COLO668 (cell line): ENCODE data around the gene ADIG.

ENCODE experiments used
- DNase-seq: peaks from one replicate; lab custom pipeline; 2025; ENCODE audit not compliant: unreplicated experiment; lab: John Stamatoyannopoulos, UW

ADIG gene

DNA sequence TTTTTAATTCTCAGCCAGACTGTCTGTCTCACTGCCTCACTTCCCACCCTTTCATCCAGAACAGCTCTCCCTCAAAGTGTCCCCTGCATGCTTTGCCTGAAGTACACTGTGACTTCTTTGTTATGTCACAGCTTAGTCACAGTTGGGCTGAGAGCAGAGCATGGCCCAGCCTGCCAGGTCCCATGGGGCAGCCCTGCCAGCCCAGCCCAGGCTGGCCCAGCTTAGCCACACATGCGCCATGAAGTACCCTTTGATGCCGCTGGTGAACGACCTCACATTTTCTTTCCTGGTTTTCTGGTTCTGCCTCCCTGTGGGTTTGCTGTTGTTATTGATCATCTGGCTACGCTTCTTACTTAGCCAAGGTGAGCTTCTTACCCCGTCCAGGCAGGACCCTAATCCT lies at the start of gene ADIG:
Gene ADIG (plus strand): TSS at position 185 of the 400 bp plus-strand sequence. CDS start 54 bp downstream, at position 239.
- no peak for DNase-seq

DNA sequence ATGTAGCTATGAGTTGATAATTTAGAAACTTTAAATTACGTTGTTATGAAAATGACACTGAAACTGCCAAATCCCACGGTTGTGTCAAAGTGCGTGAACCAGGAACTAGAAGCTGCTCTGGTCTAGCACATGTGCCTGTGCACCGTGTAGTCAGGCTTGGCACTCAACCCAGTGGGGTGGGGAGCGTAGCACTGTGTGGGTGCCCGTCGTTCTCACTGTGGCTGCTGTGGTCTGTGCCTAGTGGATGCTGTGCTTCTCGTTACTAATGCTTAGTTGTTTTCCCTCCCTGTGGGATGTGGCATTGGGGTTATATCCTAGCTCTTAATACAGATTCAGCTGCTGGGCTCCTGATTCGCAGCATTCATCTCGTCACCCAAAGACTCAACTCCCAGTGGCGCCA lies 46.2 kb upstream of the ADIG start:
- DNase-seq, result no peak

DNA sequence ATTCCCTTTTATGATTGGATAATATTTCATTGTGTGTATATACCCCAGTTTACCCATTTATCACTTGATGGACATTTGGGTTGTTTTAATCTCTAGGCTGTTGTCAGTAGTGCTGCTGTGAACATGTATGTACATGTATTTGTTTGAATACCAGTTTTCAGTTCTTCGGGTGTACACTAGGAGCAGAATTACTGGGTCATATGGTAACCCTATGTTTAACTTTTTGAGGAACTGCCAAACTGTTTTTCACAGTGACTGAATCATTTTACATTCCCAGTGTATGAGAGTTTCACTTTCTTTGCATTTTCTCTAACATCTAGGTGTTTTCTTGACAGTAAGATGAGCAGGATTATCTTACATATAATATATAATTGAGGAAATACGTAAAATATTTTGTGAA lies 44.7 kb upstream of the ADIG start:
- no peak for DNase-seq

DNA sequence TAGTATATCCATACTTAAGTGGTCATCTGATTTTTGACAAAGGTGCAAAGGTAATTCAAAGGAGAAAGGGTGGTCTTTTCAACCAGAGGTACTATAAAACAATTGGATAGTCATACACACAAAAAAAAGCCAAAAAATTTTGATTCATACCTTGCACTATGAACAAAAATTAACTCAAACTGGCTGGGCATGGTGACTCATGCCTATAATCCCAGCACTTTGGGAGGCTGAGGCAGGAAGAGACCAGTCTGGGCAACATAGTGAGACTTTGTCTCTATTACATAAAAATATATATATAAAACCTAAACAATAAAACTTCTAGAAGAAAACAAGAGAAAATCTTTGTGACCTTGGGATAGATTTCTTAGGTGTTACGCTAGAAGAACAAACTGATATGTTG lies 43.8 kb upstream of the ADIG start:
- no peak for DNase-seq

DNA sequence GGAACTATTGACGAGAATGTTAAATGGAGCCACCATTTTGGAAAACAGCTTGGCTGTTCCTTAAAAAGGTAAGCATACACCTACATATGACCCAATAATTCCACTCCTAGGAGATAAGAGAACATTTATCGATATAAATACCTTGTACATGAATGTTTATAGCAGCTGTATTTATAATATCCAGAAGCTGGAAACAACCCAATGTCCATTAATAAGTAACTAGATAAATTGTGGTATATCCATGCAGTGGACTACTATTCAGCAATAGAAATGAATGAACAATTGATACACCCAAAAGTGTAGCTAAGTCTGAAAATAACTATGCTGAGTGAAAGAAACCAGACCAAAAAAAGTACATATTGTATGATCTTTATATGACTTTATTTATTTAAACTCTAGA lies 42.2 kb upstream of the ADIG start:
- DNase-seq, result no peak

DNA sequence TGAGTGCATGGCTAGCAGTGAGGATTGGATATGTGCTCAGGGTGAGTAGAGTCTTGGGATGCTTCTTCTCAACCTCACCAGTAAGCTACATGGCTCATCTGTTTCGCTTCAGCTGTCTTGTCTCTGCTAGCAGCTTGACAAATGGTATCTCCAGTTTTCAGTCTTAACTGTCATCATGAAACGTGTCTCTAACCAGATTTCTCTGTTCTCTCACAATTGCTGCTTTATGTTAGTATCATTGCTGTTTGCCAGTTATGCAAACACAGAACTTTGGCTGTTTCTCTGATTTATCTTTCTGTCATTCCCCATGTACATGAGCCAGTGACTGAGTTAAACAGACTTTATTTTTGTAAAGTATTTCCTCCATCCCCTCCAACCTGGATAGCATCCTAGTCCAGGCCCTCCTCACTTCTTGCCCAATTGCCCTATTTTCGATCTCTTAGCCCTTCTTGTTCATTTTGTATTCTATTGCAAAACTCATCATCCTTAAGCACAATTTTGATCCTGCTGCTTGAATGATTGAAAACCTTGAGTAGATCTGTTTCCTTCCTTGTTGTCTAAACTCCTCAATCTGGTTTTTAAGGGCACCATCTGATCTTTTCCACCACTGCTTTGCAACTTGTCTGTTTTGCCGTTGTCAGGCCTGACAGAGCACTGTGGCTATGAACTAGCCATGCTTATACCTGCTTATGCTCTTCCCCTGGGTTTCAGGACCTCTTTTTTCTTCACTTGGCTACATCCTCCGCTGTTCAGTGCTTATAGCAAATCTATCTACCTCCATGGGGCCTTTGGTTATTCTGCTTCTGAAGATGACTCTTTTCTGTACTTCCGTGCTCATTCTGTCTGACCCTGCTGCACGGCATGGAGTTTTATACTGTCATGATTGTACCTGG lies 37.7 kb upstream of the ADIG start:
- no peak for DNase-seq

DNA sequence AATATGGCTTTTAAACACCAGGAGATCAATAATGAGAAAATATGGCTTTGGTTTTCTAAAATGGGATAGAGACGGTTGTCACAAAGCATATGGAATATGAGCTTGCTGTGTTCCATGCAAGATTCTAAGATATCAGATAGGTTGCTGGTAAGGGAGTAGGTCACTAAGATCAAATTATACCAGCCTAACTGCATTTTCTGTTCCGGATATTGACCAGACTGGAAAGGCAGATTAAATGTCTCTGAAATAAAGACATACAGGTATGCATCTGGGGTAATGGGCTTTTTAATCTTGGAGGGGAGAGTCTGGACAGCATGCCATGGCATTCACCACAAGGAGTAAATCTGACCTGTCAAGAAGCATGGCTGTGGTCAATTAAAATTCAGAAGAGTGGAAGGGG lies 35.2 kb upstream of the ADIG start:
- no peak for DNase-seq

DNA sequence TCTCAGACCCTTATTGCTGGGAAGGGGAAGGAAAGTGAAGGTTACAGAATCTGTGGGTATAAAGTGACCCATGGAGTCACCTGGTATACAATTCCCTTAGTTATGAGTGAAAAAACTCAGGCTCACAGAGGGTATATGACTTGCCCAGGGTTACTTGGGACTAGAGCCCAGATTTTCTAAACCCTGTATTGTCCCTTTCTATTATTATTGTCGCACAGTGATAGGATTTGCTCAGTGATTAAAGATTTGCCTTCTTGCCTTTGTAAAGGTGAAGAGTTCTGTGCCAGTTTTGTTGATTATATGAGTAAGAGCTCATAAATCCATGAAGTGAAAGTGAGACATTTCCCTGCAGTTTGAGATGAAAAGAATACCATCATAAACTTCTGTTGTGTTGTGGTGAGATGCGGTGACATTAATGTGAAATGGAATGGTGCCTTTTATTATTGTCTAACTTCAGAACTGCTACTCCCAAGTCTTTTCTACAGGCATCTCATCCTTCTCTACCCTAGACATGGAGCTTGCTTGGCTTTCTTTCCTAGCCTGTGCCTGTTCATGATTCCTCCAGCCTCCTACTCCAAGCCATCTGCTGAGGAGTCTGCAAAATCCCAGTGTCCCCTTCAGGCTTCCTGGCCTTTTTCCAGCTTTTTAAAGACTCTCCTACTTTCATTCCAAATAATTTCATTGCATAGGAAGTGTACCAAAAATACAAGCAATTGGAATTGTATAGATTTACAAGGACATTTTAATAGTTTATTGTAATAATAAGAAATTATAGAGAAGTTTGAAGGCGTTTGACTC lies 33.5 kb upstream of the ADIG start:
- DNase-seq, result no peak

DNA sequence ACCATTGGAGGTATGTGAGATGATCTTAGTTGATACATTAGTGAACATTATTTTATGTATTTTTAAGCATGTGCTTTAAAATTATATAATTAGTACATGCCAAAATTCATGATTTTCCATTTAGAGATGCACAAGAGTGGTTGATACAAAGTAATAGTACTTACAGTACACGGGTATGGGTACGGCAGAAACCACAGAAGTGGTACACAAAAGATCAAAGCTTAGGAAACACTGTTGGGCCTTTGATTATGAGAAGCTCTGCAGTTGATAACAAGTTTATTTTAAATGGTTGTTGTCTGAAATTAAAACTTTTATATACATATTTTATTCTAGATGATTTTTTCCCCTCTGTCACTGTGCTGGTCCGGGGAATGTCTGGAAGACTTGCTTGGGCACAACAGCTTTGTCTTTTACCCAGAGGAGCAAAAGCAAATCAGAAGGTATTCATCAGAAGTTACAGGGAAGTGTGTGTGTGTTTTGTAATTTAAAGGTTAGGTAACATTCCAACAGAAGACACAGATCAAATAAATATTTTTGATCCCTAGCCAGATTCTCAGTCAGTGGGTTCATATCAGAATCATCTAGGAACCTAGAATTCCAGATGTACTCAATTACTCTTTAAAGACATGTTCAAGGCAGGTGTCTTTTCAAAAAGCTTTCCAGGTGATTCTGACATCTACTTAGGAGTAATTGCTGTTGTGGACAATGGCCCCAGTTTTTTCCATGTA lies 32.5 kb upstream of the ADIG start:
- no peak for DNase-seq

DNA sequence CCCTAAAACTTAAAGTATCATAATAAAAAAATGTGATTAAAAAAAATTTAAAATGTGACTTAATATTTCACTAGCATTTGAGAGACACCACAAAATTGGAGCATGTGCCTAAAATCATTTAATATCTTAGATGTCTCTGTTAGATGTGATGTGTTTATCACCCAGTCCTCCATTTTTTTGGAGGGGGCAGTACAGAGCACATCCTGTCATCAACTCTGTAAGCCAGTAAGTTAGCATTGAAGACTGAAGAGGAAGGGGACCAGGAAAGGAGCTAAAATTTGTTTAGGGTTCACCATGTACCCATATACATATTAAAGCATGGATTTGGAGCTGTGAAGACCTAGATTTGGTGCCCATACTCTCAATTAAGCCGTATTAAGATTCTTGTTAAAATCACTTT lies 30.7 kb upstream of the ADIG start:
- DNase-seq, result no peak

DNA sequence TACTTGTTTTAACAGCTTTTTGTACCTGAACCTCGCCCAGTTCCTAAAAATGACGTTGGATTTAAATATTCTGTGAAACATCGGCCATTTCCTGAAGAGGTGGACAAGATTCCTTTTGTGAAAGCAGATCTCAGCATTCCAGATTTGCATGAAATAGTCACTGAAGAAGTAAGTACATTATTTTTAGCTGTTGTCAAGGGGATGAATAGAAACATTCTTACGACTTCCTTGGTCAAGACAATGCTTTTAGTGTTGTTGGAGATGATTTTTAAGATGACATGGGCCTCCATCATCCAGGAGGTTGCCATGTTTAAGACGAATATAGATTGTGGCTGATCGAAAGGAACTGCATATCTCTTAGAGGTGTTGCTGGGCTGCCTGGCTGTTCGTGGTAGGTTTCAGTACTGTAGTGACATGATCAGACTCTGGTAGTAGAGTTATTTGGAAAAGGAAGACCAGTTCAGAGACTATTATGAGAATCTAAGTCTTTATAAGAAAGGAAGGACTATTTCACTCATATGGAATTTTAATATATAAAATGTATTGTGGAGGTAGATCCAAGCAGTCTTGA lies 29.9 kb upstream of the ADIG start:
- DNase-seq, result no peak

DNA sequence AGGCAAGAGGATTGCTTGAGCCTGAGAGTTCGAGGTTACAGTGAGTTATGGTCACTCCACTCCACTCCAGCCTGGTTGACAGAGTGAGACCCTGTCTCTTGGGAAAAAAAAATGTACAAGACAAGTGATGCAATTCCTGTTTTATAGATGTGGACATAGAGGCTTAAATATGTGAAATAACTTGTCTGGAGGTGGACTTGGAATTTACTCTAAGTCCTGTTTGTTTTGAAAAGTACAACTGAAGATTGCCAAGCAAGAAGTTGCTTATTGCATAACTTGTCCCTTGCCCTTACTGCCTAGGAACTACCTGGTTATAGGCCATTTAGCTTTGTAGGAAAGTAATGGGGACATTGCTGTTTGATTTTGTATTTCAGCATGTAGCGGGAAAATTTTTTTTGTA lies 26.0 kb upstream of the ADIG start:
- no peak for DNase-seq

DNA sequence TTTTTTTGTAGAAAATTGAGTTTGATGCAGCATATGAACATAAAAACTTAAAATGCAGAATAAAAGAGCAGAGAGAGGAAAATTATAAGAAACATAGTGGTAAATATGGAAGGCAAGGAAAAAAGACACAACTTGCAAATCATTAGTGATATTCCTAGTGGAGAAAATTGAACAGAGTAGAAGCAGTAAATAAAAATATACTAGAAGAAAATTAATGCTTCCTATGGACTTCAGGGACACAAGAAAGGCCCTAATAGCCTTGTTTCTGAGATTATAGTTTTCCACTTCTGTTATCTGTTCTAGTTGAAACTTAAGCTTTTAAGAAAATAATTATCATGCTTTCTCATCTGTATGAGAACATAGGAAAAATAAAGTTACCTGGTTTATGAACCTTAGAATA lies 25.6 kb upstream of the ADIG start:
- no peak for DNase-seq

DNA sequence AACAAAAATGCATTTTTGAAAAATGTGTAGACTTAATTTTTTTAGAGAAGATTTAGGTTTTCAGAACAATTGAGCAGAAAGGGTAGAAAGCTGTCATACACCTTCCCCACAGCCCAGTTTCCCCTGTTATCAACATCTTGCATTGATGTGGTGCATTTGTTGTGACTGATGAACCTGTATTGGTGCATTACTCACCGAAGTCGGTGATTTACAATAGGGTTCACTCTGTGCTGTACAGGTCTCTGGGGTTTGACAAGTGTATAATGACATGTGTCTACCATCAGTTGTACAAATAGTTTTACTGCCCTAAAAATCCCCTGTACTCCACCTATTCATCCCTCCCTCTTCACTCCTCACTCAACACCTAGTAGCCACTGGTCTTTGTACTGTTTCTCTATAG lies 23.8 kb upstream of the ADIG start:
- no peak for DNase-seq

DNA sequence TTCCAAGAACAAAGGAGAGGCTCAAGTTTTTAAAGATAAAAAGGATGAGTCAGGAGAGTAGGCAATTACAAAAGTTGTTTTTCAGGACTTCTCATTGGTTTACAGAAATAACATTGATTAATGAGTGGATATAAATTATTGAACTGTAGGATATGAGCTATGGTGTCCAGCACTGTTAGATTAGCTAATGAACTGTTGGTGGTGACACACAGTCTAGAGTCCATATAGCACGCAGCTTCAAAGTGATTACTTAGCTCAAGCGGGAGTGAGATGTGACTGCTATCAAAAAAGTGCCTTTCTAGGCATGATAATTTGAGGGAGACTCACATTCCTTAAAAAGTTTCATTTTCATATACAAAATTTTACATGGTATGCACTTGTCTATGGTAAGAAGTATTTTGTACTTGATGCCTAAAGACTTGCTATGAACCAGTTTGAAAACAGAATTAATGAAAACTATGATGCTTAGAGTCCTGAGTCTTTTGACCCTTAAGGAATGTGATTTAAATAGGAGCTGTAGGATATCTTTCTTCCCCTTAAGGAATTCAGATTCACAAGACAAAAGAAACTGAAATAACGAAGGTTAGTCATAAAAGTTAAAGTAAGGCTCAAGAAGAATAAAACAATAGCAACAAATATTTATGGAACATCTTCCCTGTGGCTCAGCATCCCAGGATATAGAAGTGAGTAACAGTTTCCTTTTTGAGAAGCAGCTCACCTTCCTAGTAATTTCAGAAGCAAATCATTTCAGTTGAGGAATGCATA lies 22.2 kb upstream of the ADIG start:
- DNase-seq, result no peak

DNA sequence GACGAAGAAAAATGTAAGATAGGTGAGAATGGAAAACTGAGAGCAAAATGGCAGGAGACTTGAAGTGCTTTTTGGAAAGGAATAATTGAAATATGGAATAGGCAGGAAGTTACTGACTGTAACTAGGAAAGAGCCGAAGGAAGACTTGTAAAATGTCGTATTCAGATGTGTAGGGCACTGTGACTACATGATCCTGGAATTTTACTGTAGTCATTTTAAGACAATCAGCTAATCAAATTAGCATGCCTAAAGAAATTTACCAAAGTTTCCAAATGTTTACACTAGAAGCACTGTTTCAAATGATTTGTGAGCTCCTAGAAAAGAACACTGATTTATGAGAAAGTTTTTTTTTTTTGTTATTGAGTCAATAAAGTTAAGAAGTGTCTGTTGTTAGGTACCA lies 21.2 kb upstream of the ADIG start:
- DNase-seq, result no peak

DNA sequence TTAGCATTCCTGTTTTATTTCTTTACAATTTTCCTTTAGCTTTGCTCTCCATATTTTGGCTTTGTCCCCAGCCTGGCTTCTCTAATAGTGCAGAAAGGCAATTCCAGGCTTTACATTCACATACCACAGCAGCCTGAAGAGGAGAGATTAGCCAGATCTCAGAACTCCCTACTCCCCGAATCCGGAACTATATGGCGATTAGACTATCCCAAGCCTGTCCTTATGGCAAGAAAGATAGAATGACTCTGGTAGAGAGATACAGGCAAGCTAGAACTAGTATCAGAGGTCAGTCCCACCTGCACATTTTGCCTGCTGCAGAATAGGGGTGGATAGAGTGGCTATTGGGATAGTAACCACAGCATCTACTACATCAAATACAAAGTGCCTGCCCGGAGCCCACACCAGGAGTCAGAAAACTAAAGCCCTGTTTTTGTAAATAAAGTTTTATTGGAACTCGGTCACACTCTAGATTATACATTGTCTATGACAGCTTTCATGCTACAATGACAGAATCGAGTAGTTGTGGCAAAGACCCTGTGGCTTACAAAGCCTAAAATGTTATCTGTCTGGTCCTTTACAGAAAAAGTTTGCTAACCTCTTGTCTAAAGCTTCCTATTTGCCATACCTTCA lies 17.1 kb upstream of the ADIG start:
- DNase-seq, result no peak

DNA sequence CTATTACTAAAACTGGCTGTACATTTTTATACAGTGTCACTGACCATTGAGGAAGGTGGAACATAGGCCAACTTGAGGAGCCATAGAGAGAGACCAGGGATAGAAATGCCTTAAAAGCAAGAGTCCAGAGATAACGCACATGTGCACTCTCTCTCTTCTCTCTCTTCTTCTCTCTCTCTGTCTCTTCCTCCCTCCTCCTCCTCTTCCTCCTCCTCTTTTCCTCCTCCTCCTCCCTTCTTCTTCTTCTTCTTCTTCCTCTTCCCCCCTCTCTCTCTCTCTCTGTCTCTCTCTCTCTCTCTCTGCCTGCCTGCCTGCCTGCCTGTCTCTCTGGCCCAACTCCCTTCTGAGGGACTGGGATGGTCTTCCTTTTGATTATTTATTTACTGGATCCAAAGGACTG lies 16.3 kb upstream of the ADIG start:
- DNase-seq, result no peak

DNA sequence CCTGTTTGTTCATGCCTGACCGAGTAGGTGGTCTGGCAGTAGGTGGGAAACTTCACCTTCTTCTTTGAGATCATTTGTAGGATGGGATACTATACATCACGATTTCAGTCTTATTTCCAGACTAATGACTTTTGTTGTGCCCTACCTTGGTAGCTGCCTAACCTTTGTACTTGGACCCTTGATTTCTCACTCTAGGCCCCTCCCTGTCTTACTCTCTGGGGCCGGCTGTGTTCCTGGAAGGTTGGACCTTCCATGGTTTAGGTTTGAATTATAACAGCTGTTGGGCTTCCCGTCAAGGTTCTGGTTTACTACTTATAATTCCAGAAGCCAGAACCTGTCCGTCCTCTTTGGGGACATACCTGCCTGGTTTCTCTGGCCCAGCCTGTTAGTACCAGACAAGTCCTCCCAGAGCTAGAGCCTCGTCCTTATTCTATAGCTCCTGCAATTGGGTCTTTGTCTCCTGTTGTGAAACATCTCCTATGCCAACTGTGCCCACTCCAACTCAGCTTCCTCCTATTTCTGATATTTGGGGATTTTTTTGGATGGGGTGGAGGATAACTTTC lies 14.9 kb upstream of the ADIG start:
- no peak for DNase-seq
